IPS-NIHi7 (cell line): ENCODE measurements around the gene RAI1.
"Not testable (repeated sequence)": the region's sequence is repeated elsewhere in the genome, so short reads cannot be mapped to it uniquely, and the experiment has no call there.

Experiments
- DNase-seq: peaks from one replicate; pipeline ENCODE4 v3.0.0; 2012; ENCODE audit warnings: mixed read lengths; ENCODE audit errors: extremely low spot score

RAI1 gene

GRCh38 chr17:17663160-17664063, 17.8 kb upstream of the RAI1 start:
- peak; percentile 93 for DNase-seq

DNA sequence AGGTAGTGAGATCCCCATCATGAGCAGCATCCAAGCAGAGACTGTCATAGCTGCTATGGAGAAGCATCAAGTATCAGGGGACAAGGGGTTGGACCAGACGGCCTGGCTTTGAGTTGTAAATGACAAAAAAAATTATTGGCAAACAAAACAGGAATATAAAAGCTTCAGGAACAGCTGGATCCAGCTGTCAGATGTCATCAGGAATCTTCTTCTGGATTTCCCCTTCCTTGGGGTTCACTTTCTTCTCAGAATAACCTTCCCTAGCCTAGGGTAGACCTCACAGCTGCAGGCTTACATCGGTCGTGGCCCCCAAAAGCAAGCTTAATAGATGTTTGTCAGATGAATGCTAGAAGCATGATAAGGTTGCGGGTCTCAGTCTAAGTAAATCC, 17.2 kb upstream of the RAI1 start:
- no peak for DNase-seq

DNA sequence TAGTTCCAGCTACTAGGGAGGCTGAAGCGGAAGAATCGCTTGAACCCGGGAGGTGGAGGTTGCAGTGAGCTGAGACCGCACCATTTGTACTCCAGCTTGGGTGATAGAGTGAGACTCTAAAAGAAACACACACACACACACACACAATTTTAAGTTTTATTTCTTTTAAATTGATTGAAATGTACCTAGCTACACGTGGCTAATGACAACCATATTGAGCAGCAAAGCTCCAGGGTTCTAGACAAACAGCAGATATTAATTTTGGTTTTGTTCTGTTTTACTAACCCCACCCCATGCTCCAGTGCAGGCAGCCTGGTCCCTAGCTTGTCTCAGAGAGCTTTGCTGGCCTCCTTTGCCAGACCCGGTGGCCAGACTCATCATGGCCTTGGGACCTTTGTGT, 16.0 kb upstream of the RAI1 start:
- DNase-seq: no peak

DNA sequence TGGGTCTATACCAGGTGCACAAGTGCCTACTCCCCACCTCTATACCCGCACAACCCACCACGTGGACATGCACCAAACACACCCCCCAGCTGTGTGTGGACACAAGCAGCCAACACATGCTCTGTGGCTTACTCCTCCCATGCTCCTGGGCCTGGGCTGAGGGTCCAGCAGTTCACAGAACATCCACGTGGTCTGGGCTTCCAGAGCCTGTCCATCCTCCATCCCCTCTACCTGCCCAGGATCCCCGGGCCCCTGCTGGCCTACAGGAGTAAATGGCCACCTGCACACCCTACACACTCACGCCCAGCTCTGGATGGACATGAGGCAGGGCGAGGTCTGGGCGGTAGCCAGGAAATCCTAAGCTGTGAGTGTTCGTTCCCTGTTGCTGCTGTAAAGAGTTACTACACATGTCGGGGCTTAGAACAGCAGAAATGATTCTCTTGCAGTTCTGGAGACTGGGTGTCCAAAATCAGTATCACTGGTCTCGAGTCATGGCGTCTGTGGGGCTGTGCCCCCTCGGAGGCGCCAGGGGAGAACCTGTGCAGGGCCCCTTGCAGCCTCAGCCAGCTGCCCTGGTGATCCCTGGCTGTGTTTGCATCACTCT, 15.0 kb upstream of the RAI1 start:
- no peak for DNase-seq

GRCh38 chr17:17667231-17667630, 14.0 kb upstream of the RAI1 start:
- no peak for DNase-seq

DNA sequence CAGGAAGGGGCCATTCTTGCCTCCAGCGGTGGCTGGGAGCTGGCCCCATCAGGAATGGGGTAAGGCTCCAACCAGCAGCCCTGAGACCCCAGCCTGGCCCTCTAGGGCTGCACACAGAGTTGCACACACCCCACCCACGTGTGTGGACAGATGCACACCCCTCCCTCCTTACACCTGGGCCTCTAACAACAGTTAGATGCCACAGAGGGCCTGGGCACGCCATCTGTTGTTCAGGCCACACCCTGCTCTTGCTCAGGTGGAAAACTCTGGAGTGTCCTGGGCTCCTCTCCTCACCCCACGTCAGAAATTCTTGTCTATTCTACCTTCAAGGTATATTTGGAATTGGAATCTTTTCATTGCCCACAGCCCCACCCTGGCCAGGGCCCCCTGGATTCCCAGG, 13.3 kb upstream of the RAI1 start:
- no peak for DNase-seq

GRCh38 chr17:17668358-17668757, 12.9 kb upstream of the RAI1 start:
- DNase-seq: no peak

DNA sequence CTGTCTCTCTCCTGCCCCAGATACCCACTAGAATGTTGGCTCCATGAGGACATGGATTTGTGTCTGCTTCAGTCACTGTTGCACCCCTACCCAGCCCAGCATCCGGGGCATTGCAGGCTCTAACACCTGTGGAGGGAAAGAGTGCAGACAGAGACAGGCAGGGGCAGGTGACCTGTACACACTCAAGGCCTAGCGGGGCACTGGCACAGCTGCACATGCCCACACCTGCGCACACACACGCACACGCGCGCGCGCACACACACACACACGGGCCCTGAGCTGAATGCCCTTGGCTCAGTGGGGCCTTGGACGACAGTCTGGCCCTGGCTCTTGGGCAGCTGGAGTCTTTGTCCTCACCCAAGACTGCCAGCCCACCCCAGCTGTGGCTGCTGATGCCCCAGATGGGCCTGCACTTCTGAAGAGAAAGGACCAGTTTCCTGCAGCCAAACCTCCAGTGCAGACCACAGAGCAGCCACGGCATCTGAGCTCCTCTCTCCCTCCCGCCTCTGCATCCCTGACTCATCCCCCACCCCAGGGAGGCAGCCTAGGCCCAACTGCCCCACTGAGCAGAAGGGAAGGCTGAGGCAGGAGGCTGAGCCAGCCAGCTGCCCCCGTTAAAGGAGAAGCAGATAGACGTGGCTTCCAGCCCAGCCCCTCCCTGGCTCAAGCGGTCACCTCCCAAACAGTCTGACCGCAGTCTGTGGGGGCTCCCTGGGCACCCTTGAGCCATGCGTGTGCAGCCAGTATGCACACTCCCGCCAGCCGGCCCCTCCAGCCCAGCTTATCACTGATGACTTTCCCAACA, 12.3 kb upstream of the RAI1 start:
- DNase-seq: no peak

DNA sequence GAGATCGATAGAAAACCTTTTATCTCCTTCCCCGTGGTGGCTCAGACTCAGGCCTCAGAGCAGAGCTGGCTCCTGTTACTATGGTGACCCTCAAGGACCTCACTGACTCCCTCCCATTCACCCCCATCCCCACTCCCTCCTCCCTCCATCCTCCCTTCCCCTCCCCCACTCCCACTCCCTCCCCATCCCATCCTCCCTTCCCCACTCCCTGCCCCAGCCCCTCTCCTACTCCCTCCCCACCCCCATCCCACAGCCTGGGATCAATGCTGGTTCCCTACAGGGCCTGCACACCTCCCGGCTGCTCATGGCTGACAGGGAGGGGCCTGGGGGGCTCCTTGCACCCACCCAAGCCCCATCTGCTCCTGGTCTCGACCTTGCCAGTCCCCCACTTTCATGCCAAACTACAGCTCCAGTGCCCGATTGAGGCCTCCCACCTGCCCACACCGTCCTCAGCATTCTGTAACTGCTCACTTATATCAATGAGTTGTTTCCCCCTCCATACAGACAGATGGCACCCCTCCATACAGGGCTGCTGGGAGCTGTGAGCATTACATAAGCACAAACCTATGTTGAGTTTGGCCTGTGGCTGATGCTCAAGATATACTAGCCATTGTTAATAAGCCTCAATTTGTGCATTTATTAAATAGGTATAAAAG, 11.6 kb upstream of the RAI1 start:
- no peak for DNase-seq

DNA sequence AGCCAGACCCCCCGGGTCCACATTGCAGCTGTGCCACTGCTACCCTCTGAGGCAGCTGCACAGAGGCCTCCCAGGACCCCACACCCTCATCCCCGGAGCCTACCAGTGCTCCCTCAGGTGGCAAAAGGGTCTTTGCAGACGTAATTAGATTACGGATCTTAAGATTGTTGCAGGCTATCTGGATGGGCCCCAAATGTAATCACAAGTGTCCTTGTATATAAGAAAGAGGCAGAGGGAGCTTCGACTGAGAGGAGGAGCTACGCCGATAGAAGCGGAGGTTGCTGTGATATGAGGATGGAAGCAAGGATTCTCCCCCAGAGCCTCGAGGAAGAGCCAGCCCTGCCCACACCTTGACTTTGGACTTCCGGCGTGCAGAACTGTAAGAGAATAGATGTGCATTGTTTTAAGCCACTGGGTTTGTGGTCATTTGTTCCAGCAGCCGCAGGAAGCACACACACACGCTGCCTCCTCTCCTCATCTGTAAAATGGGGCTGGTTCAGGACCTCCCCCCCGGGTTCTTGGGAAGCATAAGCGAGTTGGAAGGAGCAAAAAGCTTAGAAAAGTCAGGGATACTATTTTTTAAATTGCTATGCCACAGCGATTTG, 10.5 kb upstream of the RAI1 start:
- no peak for DNase-seq

- DNase-seq: no peak
These were observed 9.7 kb upstream of the RAI1 start for GRCh38 chr17:17671369-17672129.

- no peak for DNase-seq
These were observed 8.5 kb upstream of the RAI1 start for GRCh38 chr17:17672453-17673368.

DNA sequence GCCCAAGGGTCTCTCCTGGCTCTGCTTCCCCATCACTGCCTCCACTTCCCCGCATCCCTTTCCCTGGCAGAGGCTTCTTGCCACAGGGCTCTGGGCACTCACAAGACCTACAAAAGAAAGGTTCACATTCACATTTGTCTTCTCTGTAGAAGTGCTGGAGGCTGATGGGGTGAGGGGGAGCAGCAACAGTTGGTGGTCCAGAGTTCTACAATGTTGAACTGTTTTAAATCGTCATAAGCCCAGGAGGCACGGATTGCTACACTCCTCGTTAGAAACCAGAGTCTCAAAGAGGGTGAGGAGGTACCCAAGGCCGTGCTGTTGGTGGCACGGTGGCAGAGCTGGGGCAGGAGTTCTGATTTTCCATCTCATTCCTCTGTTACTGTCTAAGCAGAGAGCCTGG, 5.8 kb upstream of the RAI1 start:
- no peak for DNase-seq

GRCh38 chr17:17675925-17676534, 5.2 kb upstream of the RAI1 start:
- DNase-seq: no peak

DNA sequence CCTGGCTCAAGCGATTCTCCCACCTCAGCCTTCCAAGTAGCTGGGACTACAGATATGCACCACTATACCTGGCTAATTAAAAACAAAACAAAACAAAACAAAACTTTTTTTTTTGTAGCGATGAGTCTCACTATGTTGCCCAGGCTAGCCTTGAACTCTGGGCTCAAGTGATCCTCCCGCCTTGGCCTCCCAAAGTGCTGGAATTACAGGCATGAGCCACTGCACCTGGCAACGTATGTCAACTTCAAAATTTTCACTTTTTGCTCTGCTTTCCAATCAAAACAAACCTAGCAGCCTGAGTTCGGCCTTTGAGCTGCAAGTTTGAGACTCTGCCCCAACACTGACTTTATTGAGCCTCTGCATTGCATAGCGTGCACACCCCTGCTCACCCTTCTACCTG, 4.5 kb upstream of the RAI1 start:
- DNase-seq: no peak

DNA sequence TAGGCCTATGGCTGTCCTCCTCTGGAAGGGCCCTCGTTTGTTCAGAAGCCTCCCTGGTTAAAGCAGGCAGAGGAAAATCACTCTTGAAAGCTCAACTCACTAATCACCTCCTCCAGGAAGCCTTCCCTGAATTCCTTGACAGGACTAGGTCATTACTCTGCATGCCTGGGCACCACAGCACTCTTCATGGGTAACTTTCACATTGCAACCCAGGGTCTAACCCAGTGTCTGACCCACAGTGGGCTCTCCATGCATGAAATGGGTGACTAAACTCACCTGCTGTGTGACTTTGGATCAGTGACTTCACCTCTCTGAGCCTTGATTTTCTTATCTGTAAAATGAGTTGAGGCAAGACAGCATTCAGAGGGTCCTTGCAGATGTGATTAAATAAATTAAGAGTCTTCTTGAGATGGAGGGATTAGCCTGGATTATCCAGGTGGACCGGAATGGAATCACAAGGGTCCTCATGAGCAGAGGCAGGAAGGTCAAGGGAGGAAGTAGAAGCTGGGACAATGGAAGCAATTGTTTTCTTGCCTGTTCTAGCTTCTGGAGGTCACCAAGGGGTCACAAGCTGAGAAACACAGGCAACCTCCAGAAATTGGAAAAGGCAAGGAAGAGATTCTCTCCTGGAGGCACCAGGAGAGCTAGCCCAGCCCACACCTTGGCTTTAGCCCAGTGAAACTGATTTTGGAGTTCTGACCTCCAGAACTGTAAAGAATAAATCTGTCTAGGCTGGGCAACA, 3.8 kb upstream of the RAI1 start:
- no peak for DNase-seq

DNA sequence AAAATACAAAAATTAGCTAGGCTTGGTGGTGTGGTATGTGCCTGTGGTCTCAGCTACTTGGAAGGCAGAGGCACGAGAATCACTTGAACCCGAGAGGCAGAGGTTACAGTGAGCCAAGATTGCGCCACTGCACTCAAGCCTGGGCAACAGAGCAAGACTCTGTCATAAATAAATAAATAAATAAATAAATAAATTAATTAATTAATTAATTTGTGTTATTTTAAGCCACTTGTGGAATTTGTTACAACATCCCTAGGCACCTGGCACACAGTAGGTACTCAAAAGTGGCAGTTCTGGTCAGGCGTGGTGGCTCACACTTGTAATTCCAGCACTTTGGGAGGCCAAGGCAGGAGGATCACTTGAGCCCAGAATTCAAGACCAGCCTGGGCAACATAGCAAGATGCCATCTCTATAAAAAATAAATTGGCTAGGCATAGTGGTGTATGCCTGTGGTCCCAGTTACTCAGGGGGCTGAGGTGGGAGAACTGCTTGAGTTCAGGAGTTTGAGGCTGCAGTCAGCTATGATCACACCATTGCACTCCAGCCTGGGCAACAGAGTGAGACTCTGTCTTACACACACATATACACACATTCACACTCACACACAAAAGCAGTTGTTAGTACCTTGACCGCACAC, 3.1 kb upstream of the RAI1 start:
- DNase-seq: not testable (repeated sequence)

GRCh38 chr17:17679243-17679642, 2.0 kb upstream of the RAI1 start:
- no peak for DNase-seq
